PFSK-1 (cell line): ENCODE data around the gene NIPAL3.

ENCODE experiments used
- FOXP2 ChIP-seq: optimal IDR thresholded peaks from 2 replicates; pipeline ENCODE3; 2011; ENCODE audit warnings: borderline replicate concordance, control low read depth, inconsistent platforms; ENCODE audit not compliant: insufficient read depth; ENCODE audit errors: extremely low read length, extremely low read depth
- POLR2AphosphoS5 ChIP-seq: IDR thresholded peaks from 2 replicates; pipeline ENCODE4 v1.6.1; 2012; ENCODE audit warnings: low read depth, mild to moderate bottlenecking, control low read depth, low read length, moderate library complexity
- SIN3A ChIP-seq: IDR thresholded peaks from 2 replicates; pipeline ENCODE4 v1.6.1; 2012; ENCODE audit warnings: mild to moderate bottlenecking, low read length, moderate library complexity, borderline replicate concordance; ENCODE audit not compliant: insufficient read depth
- TAF1 ChIP-seq: IDR thresholded peaks from 2 replicates; pipeline ENCODE4 v1.6.1; 2012; ENCODE audit warnings: low read length, control low read depth, borderline replicate concordance; ENCODE audit not compliant: insufficient read depth
- TF ChIP-seq, protein P1 (sequence below), 2 experiments: IDR thresholded peaks; 2 replicates each; pipeline versions ENCODE4 v1.6.1 to v1.8.0; 2011 to 2012; ENCODE audit warnings: low read depth in 2 of 2, low read length in 2 of 2, control low read depth in 1 of 2, inconsistent platforms in 1 of 2, mild to moderate bottlenecking in 1 of 2, moderate library complexity in 1 of 2; ENCODE audit not compliant: insufficient read depth in 1 of 2

- no peak for TF ChIP-seq SIN3A
- TF ChIP-seq POLR2AphosphoS5: no peak
- TF ChIP-seq, protein P1, sequence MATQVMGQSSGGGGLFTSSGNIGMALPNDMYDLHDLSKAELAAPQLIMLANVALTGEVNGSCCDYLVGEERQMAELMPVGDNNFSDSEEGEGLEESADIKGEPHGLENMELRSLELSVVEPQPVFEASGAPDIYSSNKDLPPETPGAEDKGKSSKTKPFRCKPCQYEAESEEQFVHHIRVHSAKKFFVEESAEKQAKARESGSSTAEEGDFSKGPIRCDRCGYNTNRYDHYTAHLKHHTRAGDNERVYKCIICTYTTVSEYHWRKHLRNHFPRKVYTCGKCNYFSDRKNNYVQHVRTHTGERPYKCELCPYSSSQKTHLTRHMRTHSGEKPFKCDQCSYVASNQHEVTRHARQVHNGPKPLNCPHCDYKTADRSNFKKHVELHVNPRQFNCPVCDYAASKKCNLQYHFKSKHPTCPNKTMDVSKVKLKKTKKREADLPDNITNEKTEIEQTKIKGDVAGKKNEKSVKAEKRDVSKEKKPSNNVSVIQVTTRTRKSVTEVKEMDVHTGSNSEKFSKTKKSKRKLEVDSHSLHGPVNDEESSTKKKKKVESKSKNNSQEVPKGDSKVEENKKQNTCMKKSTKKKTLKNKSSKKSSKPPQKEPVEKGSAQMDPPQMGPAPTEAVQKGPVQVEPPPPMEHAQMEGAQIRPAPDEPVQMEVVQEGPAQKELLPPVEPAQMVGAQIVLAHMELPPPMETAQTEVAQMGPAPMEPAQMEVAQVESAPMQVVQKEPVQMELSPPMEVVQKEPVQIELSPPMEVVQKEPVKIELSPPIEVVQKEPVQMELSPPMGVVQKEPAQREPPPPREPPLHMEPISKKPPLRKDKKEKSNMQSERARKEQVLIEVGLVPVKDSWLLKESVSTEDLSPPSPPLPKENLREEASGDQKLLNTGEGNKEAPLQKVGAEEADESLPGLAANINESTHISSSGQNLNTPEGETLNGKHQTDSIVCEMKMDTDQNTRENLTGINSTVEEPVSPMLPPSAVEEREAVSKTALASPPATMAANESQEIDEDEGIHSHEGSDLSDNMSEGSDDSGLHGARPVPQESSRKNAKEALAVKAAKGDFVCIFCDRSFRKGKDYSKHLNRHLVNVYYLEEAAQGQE (IDR thresholded peaks at IDR 0.05; ENCODE audit: insufficient read depth in 1 of 2, low read depth in 2 of 2, low read length in 2 of 2): no peak
- no peak for TF ChIP-seq TAF1
- no peak for TF ChIP-seq FOXP2
Measured at GRCh38 chr1:24420547-24420946, 4.9 kb downstream of the NIPAL3 start.
